Retina (tissue), 1 donor: ENCODE data around the gene JPH2.

Experiments
- DNase-seq: peaks from one replicate; pipeline ENCODE4 v3.0.0-alpha.2; 2016

Gene JPH2

DNA sequence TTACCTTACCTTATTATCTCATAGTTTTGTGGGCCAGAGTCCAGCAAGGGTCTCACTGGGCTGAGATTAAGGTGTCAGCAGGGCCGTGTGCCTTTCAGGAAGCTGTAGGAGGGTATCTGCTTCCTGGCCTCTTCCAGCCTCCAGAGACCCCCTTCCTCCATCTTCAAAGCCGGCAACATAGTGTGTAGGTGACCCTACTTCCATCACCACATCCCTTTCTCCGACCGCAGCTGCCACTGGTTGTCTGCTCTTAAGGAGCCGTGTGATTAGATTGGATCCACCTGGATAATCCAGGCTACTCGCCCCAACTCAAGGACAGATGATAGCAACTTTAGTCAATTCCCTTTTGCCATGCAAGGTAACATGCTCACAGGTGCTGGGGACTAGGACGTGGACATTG is 91.2 kb downstream of the JPH2 start:
- DNase-seq: no peak

- DNase-seq: no peak
Measured at GRCh38 chr20:44093249-44093582, 93.8 kb downstream of the JPH2 start.

DNA sequence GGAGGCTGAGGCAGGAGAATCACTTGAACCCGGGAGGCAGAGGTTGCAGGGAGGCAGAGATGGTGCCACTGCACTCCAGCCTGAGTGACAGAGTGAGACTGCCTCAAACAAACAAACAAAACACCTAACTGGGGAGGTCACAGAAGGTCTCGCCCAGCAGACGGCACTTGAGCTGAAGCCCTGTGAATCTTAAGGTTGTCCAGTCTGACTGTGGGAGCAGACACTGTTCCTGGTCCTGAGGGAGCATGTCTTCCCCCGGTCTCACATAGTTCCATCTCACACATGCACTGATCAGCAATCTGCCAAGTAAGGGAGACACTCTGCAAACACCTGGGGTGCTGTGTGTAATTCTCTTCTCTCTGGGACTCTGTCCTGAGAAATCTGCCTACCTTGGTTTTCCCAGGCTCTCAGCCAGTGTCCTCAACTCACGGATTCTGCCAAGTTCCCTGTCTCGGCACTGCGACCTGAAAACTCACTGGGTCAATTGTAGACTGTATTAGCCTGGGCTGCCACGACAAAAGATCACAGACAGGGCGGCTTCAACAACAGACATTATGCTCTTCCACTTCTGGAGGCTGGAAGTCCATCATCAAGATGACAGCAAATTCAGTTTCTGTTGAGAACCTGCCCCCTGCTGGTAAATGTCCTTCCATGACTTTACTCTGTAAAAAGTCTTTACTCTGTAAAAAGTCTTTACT is 94.3 kb downstream of the JPH2 start:
- DNase-seq: peak; percentile 38

GRCh38 chr20:44091026-44091425 is 96.0 kb downstream of the JPH2 start:
- DNase-seq: no peak

DNA sequence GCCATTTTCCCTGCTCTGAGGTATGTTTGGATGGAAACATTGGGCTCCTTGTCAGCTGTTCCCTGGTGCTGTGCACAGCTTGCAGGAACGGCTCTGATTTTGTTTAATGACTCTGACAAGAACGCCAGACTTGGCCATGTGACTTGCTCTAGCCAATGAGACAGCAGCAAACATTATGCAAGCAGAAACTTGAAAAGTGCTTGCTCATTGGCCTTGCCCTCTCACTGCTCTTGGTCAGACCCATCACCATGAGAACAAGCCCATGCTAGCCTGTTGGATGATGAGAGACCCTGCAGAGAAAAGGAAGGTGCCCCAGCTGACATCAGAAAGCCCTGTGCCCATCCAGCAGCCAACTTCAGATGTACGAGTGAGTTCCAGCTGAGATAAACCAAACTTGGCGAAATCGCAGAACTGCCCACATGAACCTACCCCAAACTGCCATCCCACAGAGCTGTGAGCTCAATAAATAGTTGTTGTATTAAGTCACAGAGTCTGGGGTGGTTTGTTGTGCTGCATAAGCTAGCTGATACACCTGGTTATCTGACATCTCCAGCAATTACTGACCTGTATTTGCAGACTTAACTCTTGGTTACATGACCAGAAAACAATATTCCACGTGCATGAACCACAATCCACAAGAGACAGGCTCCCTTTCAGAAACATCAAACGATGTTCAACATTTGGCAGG is 96.9 kb downstream of the JPH2 start:
- DNase-seq: no peak

DNA sequence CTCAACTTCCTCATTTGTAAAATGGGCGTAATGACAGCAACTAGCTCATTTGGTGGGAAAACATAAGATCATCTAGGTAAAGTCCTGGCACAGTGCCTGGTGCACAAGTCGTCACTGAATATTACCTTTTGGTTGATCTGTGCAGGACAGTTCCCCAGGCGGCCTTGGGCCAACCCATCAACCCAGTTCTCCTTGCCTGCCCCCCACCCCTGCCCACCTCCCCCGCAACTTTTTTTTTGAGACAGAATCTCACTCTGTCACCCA is 99.2 kb downstream of the JPH2 start:
- no peak for DNase-seq

GRCh38 chr20:44087051-44087856 is 99.7 kb downstream of the JPH2 start:
- DNase-seq: no peak

- DNase-seq: no peak
Measured at GRCh38 chr20:44085616-44086434, 101.2 kb downstream of the JPH2 start.

DNA sequence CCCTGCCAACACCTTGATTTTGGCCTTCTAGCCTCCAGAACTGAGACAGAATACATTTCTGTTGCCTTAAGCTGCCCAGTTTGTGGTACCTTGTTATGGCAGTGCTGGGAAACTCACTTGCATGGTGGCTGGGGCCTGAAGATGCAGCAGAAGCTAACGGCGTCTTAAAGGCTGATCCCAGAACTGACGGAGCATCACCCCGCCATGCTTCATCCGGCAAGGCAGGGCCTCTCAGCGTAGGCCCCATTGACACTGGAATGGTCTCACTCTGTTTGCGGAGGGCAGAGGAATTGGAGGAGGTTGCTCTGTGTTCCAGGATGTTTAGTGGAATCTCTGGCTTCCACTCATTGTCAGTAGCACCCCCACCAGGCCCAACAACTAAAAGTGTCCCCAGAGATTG is 102.1 kb downstream of the JPH2 start:
- no peak for DNase-seq

- DNase-seq: no peak
Measured at GRCh38 chr20:44084439-44084838, 102.5 kb downstream of the JPH2 start.

DNA sequence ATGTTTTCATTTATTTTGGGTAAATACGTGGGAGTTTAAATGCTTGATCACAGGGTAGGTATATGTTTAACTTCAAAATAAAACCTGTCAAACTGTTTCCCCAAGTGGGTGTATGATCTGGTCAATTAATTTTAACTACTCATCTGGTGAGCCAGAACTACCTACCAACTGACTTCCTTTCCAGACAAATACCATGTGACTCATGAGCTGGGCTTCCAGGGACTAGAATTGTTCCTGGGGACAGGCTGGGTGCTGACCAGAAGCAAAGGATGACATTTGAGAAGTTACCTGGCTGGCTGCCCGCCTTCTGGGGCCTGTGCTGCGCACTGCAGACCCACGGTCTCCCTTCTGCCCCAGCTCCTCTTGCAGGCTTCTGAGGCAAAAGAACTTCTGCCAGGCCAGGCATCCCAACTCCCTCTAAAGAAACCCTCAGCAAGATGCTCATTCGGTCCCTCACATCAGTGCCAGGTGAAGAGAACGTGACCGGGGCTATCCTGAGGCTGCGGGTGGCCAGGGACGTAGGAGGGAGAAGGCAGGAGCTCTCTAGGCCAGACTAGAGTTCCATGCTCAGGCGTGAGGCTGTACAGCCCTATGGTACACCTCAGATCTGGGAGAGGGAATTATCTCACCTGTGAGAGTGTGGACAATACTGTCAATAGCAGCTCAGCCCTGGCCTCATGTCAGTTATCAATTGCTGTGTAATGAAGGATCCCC is 103.6 kb downstream of the JPH2 start:
- DNase-seq: no peak

DNA sequence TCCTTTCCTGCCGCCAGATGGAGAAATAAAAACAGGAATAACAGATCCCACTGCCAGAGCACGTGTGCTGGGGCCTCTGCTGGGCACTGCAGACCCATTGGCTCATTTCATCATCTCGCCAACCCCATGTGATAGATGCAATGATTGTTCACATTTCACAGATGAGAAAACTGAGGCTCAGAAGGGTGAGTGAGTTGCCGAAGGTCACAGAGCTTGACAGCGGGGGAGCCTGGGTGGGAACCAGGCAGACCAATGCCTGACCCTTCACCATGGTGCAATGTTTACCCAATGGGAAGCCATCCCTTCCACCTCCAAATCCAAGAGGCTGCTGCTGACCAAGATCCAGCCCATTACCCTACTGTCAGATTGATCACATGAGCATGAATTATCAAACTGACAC is 105.1 kb downstream of the JPH2 start:
- no peak for DNase-seq

DNA sequence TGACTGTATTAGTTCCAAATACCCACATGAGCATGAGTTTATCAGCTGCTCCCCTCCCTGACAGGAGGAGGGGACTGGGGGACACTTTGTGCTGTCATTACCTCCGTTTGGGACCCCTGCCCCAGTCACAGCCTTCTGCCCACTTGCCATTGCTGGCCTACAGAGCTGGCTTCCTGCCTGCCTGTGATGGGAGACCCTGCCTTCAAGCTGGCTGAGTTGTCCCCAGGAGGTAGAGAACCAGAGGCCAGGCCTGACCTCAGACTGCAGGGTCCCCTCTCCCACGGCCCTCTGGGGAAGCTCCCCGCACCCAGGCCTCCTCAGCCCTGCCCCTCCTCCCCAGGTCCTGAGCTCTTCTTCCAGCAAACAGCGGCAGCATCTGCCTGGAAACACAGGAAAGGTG is 105.5 kb downstream of the JPH2 start:
- DNase-seq: no peak

- DNase-seq: peak; percentile 78
Measured at GRCh38 chr20:44080646-44081267, 106.2 kb downstream of the JPH2 start.

GRCh38 chr20:44080064-44080463 is 106.9 kb downstream of the JPH2 start:
- no peak for DNase-seq

DNA sequence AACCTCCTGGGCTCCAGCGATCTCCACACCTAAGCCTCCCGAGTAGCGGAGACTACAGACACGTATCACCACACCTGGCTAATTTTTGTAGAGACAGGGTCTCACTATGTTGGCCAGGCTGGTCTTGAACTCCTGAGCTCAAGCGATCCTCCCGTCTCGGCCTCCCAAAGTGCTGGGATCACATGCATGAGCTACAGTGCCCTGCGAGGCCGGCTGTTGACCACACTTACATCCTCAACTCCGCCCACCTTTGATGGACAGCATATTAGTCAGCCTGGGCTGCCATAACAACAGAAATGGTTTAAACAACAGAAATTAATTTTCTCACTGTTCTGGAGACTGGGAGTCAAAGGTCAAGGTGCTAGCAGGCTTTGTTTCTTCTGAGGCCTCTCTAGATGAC is 107.7 kb downstream of the JPH2 start:
- no peak for DNase-seq

DNA sequence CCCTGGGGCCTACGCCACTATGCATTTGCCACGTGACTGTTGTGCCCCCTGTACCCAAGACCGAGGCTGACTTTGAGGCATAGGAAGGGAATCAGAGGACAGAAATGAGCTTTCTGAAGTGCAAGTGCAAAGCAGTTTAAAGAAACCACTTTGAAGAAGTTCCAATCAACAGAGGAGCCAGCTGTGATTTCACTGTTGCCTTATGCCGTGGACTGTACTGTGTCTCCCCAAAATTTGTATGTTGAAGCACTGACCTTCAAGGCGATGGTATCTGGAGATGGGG is 111.1 kb downstream of the JPH2 start:
- DNase-seq: no peak

GRCh38 chr20:44075191-44075949 is 111.6 kb downstream of the JPH2 start:
- DNase-seq: no peak

DNA sequence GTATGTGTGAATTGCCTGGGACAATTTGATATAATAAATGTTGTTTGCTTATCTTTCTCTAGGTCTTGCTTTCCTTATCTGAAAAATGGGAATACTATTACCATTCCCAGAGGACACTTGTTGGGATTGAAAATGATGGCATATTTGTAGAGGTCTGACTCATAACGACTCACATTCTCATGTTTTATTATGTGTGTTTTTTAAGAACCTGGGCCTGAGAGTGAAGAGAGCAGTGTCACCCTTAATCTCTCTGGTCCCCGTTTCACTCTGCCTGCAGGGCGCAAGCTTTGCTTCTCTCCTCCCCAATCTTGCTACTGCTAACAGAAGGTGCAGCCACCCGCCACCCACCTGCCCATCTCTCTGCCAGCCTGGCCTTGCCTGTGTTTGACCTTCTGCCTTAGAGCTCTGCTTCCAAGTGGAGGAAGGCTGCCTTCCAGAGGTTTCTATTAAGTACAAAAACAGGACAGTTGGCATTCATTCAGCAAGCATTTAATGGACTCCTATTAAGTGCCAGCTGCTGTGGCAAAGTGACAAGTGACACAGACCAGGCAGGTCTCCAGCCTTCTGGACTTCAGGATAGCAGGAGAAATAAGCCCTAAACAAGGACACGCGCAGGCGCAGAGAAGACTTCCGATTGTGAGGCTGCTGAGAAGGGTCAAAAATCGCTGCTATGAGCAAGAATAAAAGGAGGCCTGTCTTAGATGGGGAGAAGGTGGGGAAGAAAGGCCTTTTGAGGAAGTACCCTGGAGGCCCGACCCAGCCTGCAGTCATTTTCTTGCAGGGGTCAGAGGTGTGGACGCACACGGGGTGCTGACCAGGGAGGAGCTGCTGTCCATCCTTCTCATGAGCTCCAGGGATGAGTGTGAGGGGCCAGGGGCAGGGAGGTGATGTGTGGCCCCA is 112.5 kb downstream of the JPH2 start:
- DNase-seq: no peak

DNA sequence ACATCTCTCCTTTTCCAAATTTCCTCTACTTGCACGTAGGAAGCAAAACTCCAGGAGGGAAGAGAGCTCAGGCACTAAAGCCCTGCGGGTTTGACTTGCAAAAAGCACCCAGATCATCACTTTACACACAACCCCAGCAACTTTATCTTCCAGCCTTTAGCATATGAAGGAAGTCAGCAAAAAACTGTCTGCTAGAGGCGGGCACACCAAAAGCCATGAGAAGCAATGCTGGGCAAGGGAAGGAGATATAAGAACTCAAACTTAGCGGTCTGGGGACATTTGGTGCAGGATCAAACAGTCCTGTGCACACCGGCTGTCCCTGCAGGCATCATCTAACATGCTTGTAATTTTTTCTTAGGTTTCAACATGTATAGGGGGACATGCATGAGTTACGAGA is 113.3 kb downstream of the JPH2 start:
- DNase-seq: no peak
